IPS-NIHi7 (cell line): Measurements from ENCODE around the gene CERS3.

Experiments used
- DNase-seq: peaks from one replicate; pipeline ENCODE4 v3.0.0; 2012; ENCODE audit warnings: mixed read lengths; ENCODE audit errors: extremely low spot score

The CERS3 gene

GRCh38 chr15:100529556-100529955, 806 bp upstream of the CERS3 start:
- DNase-seq = no peak

- DNase-seq = no peak
These were observed 2.7 kb downstream of the CERS3 start for GRCh38 chr15:100526027-100526481.

- DNase-seq = no peak
These were observed 3.3 kb downstream of the CERS3 start for GRCh38 chr15:100525436-100525835.

- no peak for DNase-seq
These were observed 4.4 kb downstream of the CERS3 start for GRCh38 chr15:100524326-100524725.

- DNase-seq = no peak
These were observed 6.8 kb downstream of the CERS3 start for GRCh38 chr15:100521907-100522306.

GRCh38 chr15:100520132-100520921, 8.4 kb downstream of the CERS3 start:
- DNase-seq = no peak

GRCh38 chr15:100517846-100518245, 10.9 kb downstream of the CERS3 start:
- DNase-seq = no peak

- DNase-seq = no peak
These were observed 11.9 kb downstream of the CERS3 start for GRCh38 chr15:100516643-100517512.

- no peak for DNase-seq
These were observed 13.0 kb downstream of the CERS3 start for GRCh38 chr15:100515758-100516157.

GRCh38 chr15:100508641-100509300, 20.0 kb downstream of the CERS3 start:
- DNase-seq = no peak

GRCh38 chr15:100502651-100503050, 26.1 kb downstream of the CERS3 start:
- no peak for DNase-seq

GRCh38 chr15:100501117-100501516, 27.6 kb downstream of the CERS3 start:
- no peak for DNase-seq

- DNase-seq = no peak
These were observed 28.3 kb downstream of the CERS3 start for GRCh38 chr15:100500226-100500990.

- DNase-seq = no peak
These were observed 32.9 kb downstream of the CERS3 start for GRCh38 chr15:100495861-100496260.

GRCh38 chr15:100493213-100493612, 35.5 kb downstream of the CERS3 start:
- no peak for DNase-seq

- DNase-seq = no peak
These were observed 44.3 kb downstream of the CERS3 start for GRCh38 chr15:100484443-100484842.

GRCh38 chr15:100483370-100483769, 45.4 kb downstream of the CERS3 start:
- no peak for DNase-seq

GRCh38 chr15:100476805-100477204, 51.9 kb downstream of the CERS3 start:
- DNase-seq = no peak

GRCh38 chr15:100472736-100473135, 56.0 kb downstream of the CERS3 start:
- DNase-seq = no peak

- no peak for DNase-seq
These were observed 56.8 kb downstream of the CERS3 start for GRCh38 chr15:100471933-100472332.

GRCh38 chr15:100468285-100468684, 60.5 kb downstream of the CERS3 start:
- no peak for DNase-seq
